ENCODE measurements around the gene SIK3. TPM values are rescaled to one million over a fixed set of nuclear protein-coding genes. Genes with fewer than 3 reads are reported as not detected.
"Not testable (repeated sequence)": the region's sequence is repeated elsewhere in the genome, so short reads cannot be mapped to it uniquely, and the experiment has no call there.

The SIK3 gene
- total RNA-seq, 4 donors from 2014 or later, result 31.7 to 56.1 (median 45.3) TPM

- WGBS, 2 donors (ENCODE audit: low coverage in 1 of 2), result 86 to 92% methylated on average over 1 of the region's 1 CpG
- Histone ChIP-seq H3K27me3 (no peaks in the 10 kb centered on the region), H3K27ac (no peak overlapping the region), H3K4me1 (peaks cover 13 to 62% (median 17%) of the 10 kb centered on the region in 3 donors), H3K4me3 (no peak overlapping the region), H3K9me3 (no peaks in the 10 kb centered on the region), H3K36me3 (no peaks in the 10 kb centered on the region)
- ATAC-seq, result no peak
- TF ChIP-seq POLR2AphosphoS5 (IDR thresholded peaks at IDR 0.05), result no peak
- no peak for TF ChIP-seq CTCF (IDR thresholded peaks at IDR 0.05)
- no peak for TF ChIP-seq POLR2A (IDR thresholded peaks at IDR 0.05)
- TF ChIP-seq EP300 (IDR thresholded peaks at IDR 0.05), result no peak
Observed at GRCh38 chr11:117037975-117038350, 60.3 kb downstream of the SIK3 start.

GRCh38 chr11:117037279-117037974 lies 60.8 kb downstream of the SIK3 start:
- peaks cover 13 to 57% (median 17%) of the 10 kb centered on the region in 3 donors for H3K4me1 ChIP-seq
- H3K9me3 ChIP-seq, result no peaks in the 10 kb centered on the region
- no peak overlapping the region for H3K27ac ChIP-seq
- no peaks in the 10 kb centered on the region for H3K27me3 ChIP-seq
- no peak for ATAC-seq
- H3K4me3 ChIP-seq, result no peak overlapping the region
- TF ChIP-seq EP300 (IDR thresholded peaks at IDR 0.05), result no peak
- TF ChIP-seq CTCF (IDR thresholded peaks at IDR 0.05), result no peak
- TF ChIP-seq POLR2AphosphoS5 (IDR thresholded peaks at IDR 0.05), result no peak
- no peak for TF ChIP-seq POLR2A (IDR thresholded peaks at IDR 0.05)
- 0 to 86% methylated on average over 1 of the region's 1 CpG for WGBS, 2 donors (ENCODE audit: low coverage in 1 of 2)
- no peaks in the 10 kb centered on the region for H3K36me3 ChIP-seq

DNA sequence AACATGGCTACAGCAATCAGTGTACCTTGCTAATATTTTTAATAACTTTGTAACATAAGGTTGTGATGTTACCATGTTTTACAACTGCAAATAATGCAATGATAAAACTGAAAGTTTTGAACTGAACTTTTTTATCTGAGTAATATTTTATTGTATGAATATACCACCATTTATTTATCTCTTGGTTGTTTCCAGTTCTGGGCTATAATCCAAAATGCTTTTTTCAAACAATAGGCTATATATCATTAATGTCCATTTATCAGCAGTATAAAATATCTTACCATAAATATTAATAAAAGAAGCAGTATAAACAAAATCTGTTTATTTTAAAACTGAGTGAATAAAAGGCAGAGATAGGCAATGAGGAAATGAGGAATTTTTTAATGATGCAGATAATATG lies 63.3 kb downstream of the SIK3 start:
- H3K36me3 ChIP-seq, result no peaks in the 10 kb centered on the region
- peaks cover 9 to 49% (median 12%) of the 10 kb centered on the region in 3 donors for H3K4me1 ChIP-seq
- H3K9me3 ChIP-seq, result no peaks in the 10 kb centered on the region
- H3K4me3 ChIP-seq, result no peak overlapping the region
- H3K27ac ChIP-seq, result no peak overlapping the region
- TF ChIP-seq CTCF (IDR thresholded peaks at IDR 0.05) (no peak), POLR2AphosphoS5 (IDR thresholded peaks at IDR 0.05) (no peak), POLR2A (IDR thresholded peaks at IDR 0.05) (no peak), EP300 (IDR thresholded peaks at IDR 0.05) (no peak)
- H3K27me3 ChIP-seq, result no peaks in the 10 kb centered on the region
- no peak for ATAC-seq

GRCh38 chr11:117026593-117027330 lies 71.5 kb downstream of the SIK3 start:
- WGBS, 2 donors (ENCODE audit: low coverage in 1 of 2), result 56 to 79% methylated on average over 5 to 6 of the region's 6 CpGs
- no peak for ATAC-seq
- no peak overlapping the region for H3K27ac ChIP-seq
- TF ChIP-seq CTCF (IDR thresholded peaks at IDR 0.05), result no peak
- no peak for TF ChIP-seq POLR2A (IDR thresholded peaks at IDR 0.05)
- no peak for TF ChIP-seq EP300 (IDR thresholded peaks at IDR 0.05)
- TF ChIP-seq POLR2AphosphoS5 (IDR thresholded peaks at IDR 0.05), result peak; percentile 4
- H3K4me1 ChIP-seq, result peaks cover 0 to 64% (median 6%) of the 10 kb centered on the region in 3 donors
- no peak overlapping the region for H3K4me3 ChIP-seq
- H3K36me3 ChIP-seq, result no peaks in the 10 kb centered on the region
- no peaks in the 10 kb centered on the region for H3K9me3 ChIP-seq
- no peaks in the 10 kb centered on the region for H3K27me3 ChIP-seq

DNA sequence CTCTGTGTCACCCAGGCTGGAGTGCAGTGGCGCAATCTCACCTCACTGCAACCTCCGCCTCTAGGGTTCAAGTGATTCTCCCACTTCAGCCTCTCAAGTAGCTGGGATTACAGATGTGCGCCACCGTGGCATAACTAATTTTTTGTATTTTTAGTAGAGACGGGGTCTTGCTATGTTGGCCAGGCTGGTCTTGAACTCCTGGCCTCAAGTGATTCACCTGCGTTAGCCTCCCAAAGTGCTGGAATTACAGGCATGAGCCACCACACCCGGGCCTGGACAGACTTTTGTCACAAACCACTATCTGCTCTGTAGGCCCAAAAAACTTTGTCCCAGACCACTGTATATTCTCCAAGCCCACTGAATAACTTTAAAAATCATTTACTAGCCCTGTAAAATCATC lies 74.5 kb downstream of the SIK3 start:
- peaks cover 2 to 74% (median 6%) of the 10 kb centered on the region in 3 donors for H3K4me1 ChIP-seq
- H3K9me3 ChIP-seq, H3K27ac ChIP-seq, H3K4me3 ChIP-seq, H3K27me3 ChIP-seq, H3K36me3 ChIP-seq, ATAC-seq: not testable (repeated sequence)
- WGBS, 2 donors (ENCODE audit: low coverage in 1 of 2), result 87 to 94% methylated on average over 3 to 7 of the region's 7 CpGs

Data from gastroesophageal sphincter (tissue), 4 donors.